ENCODE results near the gene DGLUCY. TPM values are rescaled to one million over a fixed set of nuclear protein-coding genes. Genes with fewer than 3 reads are reported as not detected.
"Not testable (repeated sequence)": the region's sequence is repeated elsewhere in the genome, so short reads cannot be mapped to it uniquely, and the experiment has no call there.

The DGLUCY gene
- total RNA-seq, 5 donors from 2014 or later (not counting 1 experiment from before 2014, with no cell fraction given): 69.8 to 144 (median 99.8) TPM

GRCh38 chr14:91193069-91193468, 79.2 kb downstream of the DGLUCY start:
- H3K4me1 ChIP-seq (ENCODE audit: control insufficient read depth in 1 of 2, extremely low read depth in 1 of 2, insufficient read depth in 2 of 2, low read length in 2 of 2): peaks cover 5 to 18% of the 10 kb centered on the region in 2 experiments
- H3K27me3 ChIP-seq (replicated peaks in 1 of 2; ENCODE audit: control insufficient read depth in 2 of 2, extremely low read depth in 1 of 2, insufficient read depth in 2 of 2, low read length in 1 of 2): no peaks in the 10 kb centered on the region
- CTCF ChIA-PET: interaction anchor here (0.9 to 1.9 kb wide), 3 partner anchors 16 to 63 kb away, joined by 3 to 10 read pairs (median 4); no protein-coding TSS in a partner anchor
- no peak overlapping the region for H3K4me3 Mint-ChIP-seq
- peaks cover 20 to 62% of the 10 kb centered on the region in 2 donors for H3K36me3 ChIP-seq (ENCODE audit: control insufficient read depth in 2 of 2, extremely low read depth in 1 of 2, insufficient read depth in 1 of 2, low read length in 1 of 2)
- peaks cover 19 to 32% (median 20%) of the 10 kb centered on the region in 3 donors for H3K4me1 Mint-ChIP-seq
- ATAC-seq (replicated peaks in 1 of 4) (no peak), DNase-seq (no peak)
- no peaks in the 10 kb centered on the region for H3K27me3 Mint-ChIP-seq
- H3K36me3 Mint-ChIP-seq: peaks cover 64% of the 10 kb centered on the region
- H3K9me3 ChIP-seq: no peaks in the 10 kb centered on the region
- POLR2A ChIA-PET: interaction anchor here in 1 of 2 donors (0.6 to 1.1 kb wide), 2 partner anchors 19 to 218 kb away, joined by 3 to 5 read pairs; no protein-coding TSS in a partner anchor
- WGBS (ENCODE audit: insufficient coverage): 97% methylated on average over 11 of the region's 12 CpGs
- H3K9me3 Mint-ChIP-seq: no peaks in the 10 kb centered on the region
- no peak overlapping the region for H3K27ac Mint-ChIP-seq
- no peak overlapping the region for H3K4me3 ChIP-seq (ENCODE audit: control insufficient read depth in 1 of 2, extremely low read depth in 1 of 2, low read length in 1 of 2)
- H3K27ac ChIP-seq (ENCODE audit: low read length): no peak overlapping the region

GRCh38 chr14:91195881-91196280, 82.0 kb downstream of the DGLUCY start:
- CTCF ChIA-PET: interaction anchor here in 1 of 2 donors (0.7 kb wide), 1 partner anchor 1283 kb away, joined by 13 read pairs; no protein-coding TSS in a partner anchor
- Mint-ChIP-seq H3K4me3 (no peak overlapping the region), H3K9me3 (no peaks in the 10 kb centered on the region), H3K36me3 (peaks cover 67% of the 10 kb centered on the region), H3K27me3 (no peaks in the 10 kb centered on the region), H3K27ac (no peak overlapping the region), H3K4me1 (peaks cover 21 to 33% (median 25%) of the 10 kb centered on the region in 3 donors)
- POLR2A ChIA-PET: no interaction called here
- WGBS (ENCODE audit: insufficient coverage): 98% methylated on average over 8 of the region's 10 CpGs
- H3K4me1 ChIP-seq (ENCODE audit: control insufficient read depth in 1 of 2, extremely low read depth in 1 of 2, insufficient read depth in 2 of 2, low read length in 2 of 2): peaks cover 5 to 18% of the 10 kb centered on the region in 2 experiments
- no peaks in the 10 kb centered on the region for H3K27me3 ChIP-seq (replicated peaks in 1 of 2; ENCODE audit: control insufficient read depth in 2 of 2, extremely low read depth in 1 of 2, insufficient read depth in 2 of 2, low read length in 1 of 2)
- no peaks in the 10 kb centered on the region for H3K9me3 ChIP-seq
- H3K4me3 ChIP-seq (ENCODE audit: control insufficient read depth in 1 of 2, extremely low read depth in 1 of 2, low read length in 1 of 2): no peak overlapping the region
- DNase-seq: no peak
- no peak for ATAC-seq (replicated peaks in 1 of 4)
- no peak overlapping the region for H3K27ac ChIP-seq (ENCODE audit: low read length)
- H3K36me3 ChIP-seq (ENCODE audit: control insufficient read depth in 2 of 2, extremely low read depth in 1 of 2, insufficient read depth in 1 of 2, low read length in 1 of 2): peaks cover 7 to 61% of the 10 kb centered on the region in 2 donors

- Histone ChIP-seq H3K27ac (ENCODE audit: low read length) (no peak overlapping the region), H3K4me3 (ENCODE audit: control insufficient read depth in 1 of 2, extremely low read depth in 1 of 2, low read length in 1 of 2) (no peak overlapping the region), H3K4me1 (ENCODE audit: control insufficient read depth in 1 of 2, extremely low read depth in 1 of 2, insufficient read depth in 2 of 2, low read length in 2 of 2) (peaks cover 8 to 32% of the 10 kb centered on the region in 2 experiments), H3K36me3 (ENCODE audit: control insufficient read depth in 2 of 2, extremely low read depth in 1 of 2, insufficient read depth in 1 of 2, low read length in 1 of 2) (peaks cover 6 to 54% of the 10 kb centered on the region in 2 donors), H3K27me3 (replicated peaks in 1 of 2; ENCODE audit: control insufficient read depth in 2 of 2, extremely low read depth in 1 of 2, insufficient read depth in 2 of 2, low read length in 1 of 2) (no peaks in the 10 kb centered on the region), H3K9me3 (no peaks in the 10 kb centered on the region)
- Mint-ChIP-seq H3K27ac (no peak overlapping the region), H3K9me3 (no peaks in the 10 kb centered on the region), H3K27me3 (no peaks in the 10 kb centered on the region), H3K4me3 (no peak overlapping the region), H3K4me1 (peaks cover 28 to 40% (median 29%) of the 10 kb centered on the region in 3 donors), H3K36me3 (peaks cover 55% of the 10 kb centered on the region)
- DNase-seq: no peak
- ATAC-seq (replicated peaks in 1 of 4): no peak
- CTCF ChIA-PET: no interaction called here
- POLR2A ChIA-PET: no interaction called here
Observed at GRCh38 chr14:91197631-91198030, 83.8 kb downstream of the DGLUCY start.

- H3K27me3 ChIP-seq (replicated peaks in 1 of 2; ENCODE audit: control insufficient read depth in 2 of 2, extremely low read depth in 1 of 2, insufficient read depth in 2 of 2, low read length in 1 of 2); H3K4me3 Mint-ChIP-seq; POLR2A ChIA-PET; H3K9me3 ChIP-seq; H3K27ac ChIP-seq (ENCODE audit: low read length); H3K4me3 ChIP-seq (ENCODE audit: control insufficient read depth in 1 of 2, extremely low read depth in 1 of 2, low read length in 1 of 2); H3K9me3 Mint-ChIP-seq; ATAC-seq (replicated peaks in 1 of 4); H3K27me3 Mint-ChIP-seq; DNase-seq: not testable (repeated sequence)
- Mint-ChIP-seq H3K4me1 (peaks cover 14 to 32% (median 17%) of the 10 kb centered on the region in 3 donors), H3K27ac (peak overlapping the region; percentile 55), H3K36me3 (peaks cover 62% of the 10 kb centered on the region)
- WGBS (ENCODE audit: insufficient coverage): 100% methylated on average over 2 of the region's 6 CpGs
- CTCF ChIA-PET: interaction anchor here in 1 of 2 donors (0.5 kb wide), 1 partner anchor 28 kb away, joined by 4 read pairs; no protein-coding TSS in a partner anchor
- H3K4me1 ChIP-seq (ENCODE audit: control insufficient read depth in 1 of 2, extremely low read depth in 1 of 2, insufficient read depth in 2 of 2, low read length in 2 of 2): peaks cover 3 to 16% of the 10 kb centered on the region in 2 experiments
- peaks cover 0 to 77% of the 10 kb centered on the region in 2 donors for H3K36me3 ChIP-seq (ENCODE audit: control insufficient read depth in 2 of 2, extremely low read depth in 1 of 2, insufficient read depth in 1 of 2, low read length in 1 of 2)
Observed at GRCh38 chr14:91200802-91201201, 86.9 kb downstream of the DGLUCY start.

GRCh38 chr14:91202234-91202974, 88.5 kb downstream of the DGLUCY start:
- H3K4me3 ChIP-seq (ENCODE audit: control insufficient read depth in 1 of 2, extremely low read depth in 1 of 2, low read length in 1 of 2): no peak overlapping the region
- Mint-ChIP-seq H3K4me1 (peaks cover 18 to 45% (median 25%) of the 10 kb centered on the region in 3 donors), H3K4me3 (peak overlapping the region in 1 of 3 donors; percentile 53), H3K36me3 (peaks cover 59% of the 10 kb centered on the region), H3K27ac (peak overlapping the region; percentile 80 to 91), H3K9me3 (no peaks in the 10 kb centered on the region), H3K27me3 (no peaks in the 10 kb centered on the region)
- no peak overlapping the region for H3K27ac ChIP-seq (ENCODE audit: low read length)
- ATAC-seq (replicated peaks in 1 of 4) (peak in 1 of 4 experiments; percentile 24), DNase-seq (no peak)
- H3K36me3 ChIP-seq (ENCODE audit: control insufficient read depth in 2 of 2, extremely low read depth in 1 of 2, insufficient read depth in 1 of 2, low read length in 1 of 2): peaks cover 0 to 71% of the 10 kb centered on the region in 2 donors
- POLR2A ChIA-PET: no interaction called here
- peaks cover 3 to 16% of the 10 kb centered on the region in 2 experiments for H3K4me1 ChIP-seq (ENCODE audit: control insufficient read depth in 1 of 2, extremely low read depth in 1 of 2, insufficient read depth in 2 of 2, low read length in 2 of 2)
- CTCF ChIA-PET: no interaction called here
- H3K9me3 ChIP-seq: no peaks in the 10 kb centered on the region
- 76% methylated on average over 9 of the region's 15 CpGs for WGBS (ENCODE audit: insufficient coverage)
- no peaks in the 10 kb centered on the region for H3K27me3 ChIP-seq (replicated peaks in 1 of 2; ENCODE audit: control insufficient read depth in 2 of 2, extremely low read depth in 1 of 2, insufficient read depth in 2 of 2, low read length in 1 of 2)

- Histone ChIP-seq H3K4me1 (ENCODE audit: control insufficient read depth in 1 of 2, extremely low read depth in 1 of 2, insufficient read depth in 2 of 2, low read length in 2 of 2) (peaks cover 3 to 16% of the 10 kb centered on the region in 2 experiments), H3K4me3 (ENCODE audit: control insufficient read depth in 1 of 2, extremely low read depth in 1 of 2, low read length in 1 of 2) (no peak overlapping the region), H3K27me3 (replicated peaks in 1 of 2; ENCODE audit: control insufficient read depth in 2 of 2, extremely low read depth in 1 of 2, insufficient read depth in 2 of 2, low read length in 1 of 2) (no peaks in the 10 kb centered on the region), H3K9me3 (no peaks in the 10 kb centered on the region), H3K36me3 (ENCODE audit: control insufficient read depth in 2 of 2, extremely low read depth in 1 of 2, insufficient read depth in 1 of 2, low read length in 1 of 2) (peaks cover 0 to 63% of the 10 kb centered on the region in 2 donors), H3K27ac (ENCODE audit: low read length) (no peak overlapping the region)
- H3K36me3 Mint-ChIP-seq: peaks cover 55% of the 10 kb centered on the region
- DNase-seq: no peak
- no peak overlapping the region for H3K27ac Mint-ChIP-seq
- no peak overlapping the region for H3K4me3 Mint-ChIP-seq
- ChIA-PET CTCF (no interaction called here), POLR2A (no interaction called here)
- 97% methylated on average over 7 of the region's 14 CpGs for WGBS (ENCODE audit: insufficient coverage)
- ATAC-seq (replicated peaks in 1 of 4): no peak
- no peaks in the 10 kb centered on the region for H3K27me3 Mint-ChIP-seq
- H3K4me1 Mint-ChIP-seq: peaks cover 18 to 42% (median 25%) of the 10 kb centered on the region in 3 donors
- no peaks in the 10 kb centered on the region for H3K9me3 Mint-ChIP-seq
Observed at GRCh38 chr14:91204657-91205056, 90.8 kb downstream of the DGLUCY start.

Measured in T-cell (primary cell).